Left renal cortex interstitium (tissue), 4 donors: ENCODE measurements around the gene FPR1. TPM values are rescaled to one million over a fixed set of nuclear protein-coding genes. Genes with fewer than 3 reads are reported as not detected.
"Not testable (repeated sequence)": the region's sequence is repeated elsewhere in the genome, so short reads cannot be mapped to it uniquely, and the experiment has no call there.

Experiments used
- DNase-seq, 4 donors: peaks; one replicate each; pipeline ENCODE4 v3.0.0-alpha.2; 2013; ENCODE audit warnings: low read depth in 4 of 4, low spot score in 2 of 4, missing footprints in 1 of 4
- polyA plus RNA-seq, 4 donors: library from polyadenylated mRNA; unstranded; fragments of 120-200 nt; gene quantifications; one replicate each; pipeline ENCODE4 v1.2.1, GENCODE V29; 2013; ENCODE audit not compliant: insufficient read length in 4 of 4

The FPR1 gene
- polyA plus RNA-seq, 4 donors, result 0.70 to 3.0 (median 1.2) TPM

DNA sequence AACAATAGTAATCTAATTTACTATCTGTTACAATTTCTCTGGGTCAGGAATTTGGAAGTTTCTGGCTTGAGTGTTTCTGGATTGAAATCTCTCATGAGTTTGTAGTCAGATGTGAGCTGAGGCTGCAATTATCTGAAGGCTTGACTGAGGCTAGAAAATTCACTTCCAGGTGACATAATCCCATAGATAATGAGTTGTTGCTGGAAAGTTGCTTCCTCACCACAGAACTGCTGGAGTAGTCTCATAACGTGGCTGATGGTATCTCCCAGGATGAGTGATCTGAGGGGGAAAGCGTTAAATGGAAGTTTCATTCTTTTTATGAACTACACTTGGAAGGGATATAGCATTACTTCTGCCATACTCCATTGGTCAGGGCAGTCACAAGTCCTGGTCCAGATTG, 28.0 kb upstream of the FPR1 start:
- no peak for DNase-seq

DNA sequence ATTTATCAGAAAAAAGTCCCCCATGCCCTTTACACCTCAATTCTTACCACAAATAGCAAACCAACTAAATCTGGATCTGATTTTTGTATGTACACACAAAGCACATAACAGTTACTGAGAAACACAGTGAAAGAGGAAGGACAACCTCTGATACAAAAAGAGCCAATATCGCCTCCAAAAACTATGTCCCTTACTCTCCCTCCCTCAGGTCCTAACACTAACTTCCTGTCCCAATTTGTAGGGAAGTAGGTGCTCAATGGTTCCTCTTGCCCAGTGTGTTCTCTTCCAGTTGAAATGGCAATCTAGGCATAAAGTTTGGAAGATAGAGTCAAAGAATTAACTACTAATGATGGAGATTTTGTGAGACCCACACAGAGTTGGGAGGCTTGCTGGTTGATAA, 27.5 kb upstream of the FPR1 start:
- DNase-seq, result no peak

DNA sequence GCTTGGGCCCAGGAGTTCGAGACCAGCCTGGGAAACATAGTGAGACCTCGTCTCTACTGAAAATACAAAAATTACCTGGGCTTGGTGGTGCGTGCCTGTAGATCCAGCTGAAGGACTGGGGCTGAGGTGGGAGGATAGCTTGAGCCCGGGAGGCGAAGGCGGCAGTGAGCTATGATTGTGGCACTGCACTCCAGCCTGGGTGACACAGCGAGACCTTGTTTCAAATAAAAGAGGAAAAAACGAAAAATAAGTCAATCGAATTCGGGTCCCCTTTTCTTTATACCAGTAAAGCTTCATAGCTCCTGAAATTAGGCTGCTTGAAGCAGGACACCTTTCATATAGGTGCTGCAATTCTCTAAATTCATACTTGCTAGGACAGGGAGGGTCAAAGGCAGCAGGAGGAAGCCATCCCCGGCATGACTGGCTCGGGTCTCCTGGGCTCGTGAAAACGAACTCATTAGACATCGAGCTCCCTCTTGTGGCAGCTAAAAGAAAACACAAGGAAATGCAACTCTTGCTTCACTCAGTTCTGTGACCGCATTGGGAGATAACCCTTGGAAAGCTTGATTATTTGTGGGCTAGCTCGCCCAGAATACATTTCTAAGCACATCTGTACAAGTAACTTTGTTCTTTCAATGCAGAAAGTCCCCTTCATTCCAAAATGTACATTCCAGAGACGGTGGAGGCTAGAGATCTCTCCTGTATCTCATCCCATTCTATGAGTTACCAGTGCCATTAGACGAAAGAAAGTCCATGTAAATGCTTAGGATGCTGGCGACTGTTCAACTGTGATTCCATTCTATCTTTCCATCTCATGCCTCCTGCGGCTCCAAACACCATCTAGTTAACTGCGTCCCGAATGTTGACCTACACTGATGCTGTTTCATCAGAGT, 26.1 kb upstream of the FPR1 start:
- DNase-seq, result peak; percentile 21 to 70 (median 54)

DNA sequence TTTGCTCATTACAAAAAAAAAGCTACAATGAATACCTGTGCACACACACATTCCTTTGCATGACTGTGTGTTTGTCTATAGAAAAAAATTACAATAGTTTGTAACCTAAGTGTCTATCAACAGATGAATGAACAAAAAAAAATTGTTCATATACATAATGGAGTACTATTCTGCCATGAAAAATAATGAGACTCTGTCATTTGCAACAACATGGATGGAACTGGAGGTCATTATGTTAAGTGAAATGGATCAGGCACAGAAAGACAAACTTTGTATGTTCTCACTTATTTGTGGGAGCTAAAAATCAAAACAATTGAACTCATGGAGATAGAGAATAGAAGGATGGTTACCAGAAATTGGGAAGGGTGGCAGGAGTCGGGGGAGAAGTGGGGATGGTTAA, 24.9 kb upstream of the FPR1 start:
- not testable (repeated sequence) for DNase-seq

DNA sequence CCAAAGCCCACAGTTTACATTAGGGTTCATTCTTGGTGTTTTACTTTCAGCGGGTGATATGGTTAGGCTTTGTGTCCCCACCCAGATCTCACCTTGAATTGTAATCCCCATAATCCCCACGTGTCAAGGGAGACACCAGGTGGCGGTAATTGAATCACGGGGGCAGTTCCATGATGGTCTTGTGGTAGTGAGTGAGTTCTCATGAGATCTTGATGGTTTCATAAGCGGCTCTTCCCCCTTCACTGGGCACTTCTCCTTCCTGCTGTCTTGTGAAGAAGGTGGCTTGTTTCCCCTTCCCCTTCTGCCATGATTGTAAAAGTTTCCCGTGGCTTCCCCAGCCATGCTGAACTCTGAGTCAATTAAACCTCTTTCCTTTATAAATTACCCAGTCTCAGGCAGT, 21.3 kb upstream of the FPR1 start:
- no peak for DNase-seq

DNA sequence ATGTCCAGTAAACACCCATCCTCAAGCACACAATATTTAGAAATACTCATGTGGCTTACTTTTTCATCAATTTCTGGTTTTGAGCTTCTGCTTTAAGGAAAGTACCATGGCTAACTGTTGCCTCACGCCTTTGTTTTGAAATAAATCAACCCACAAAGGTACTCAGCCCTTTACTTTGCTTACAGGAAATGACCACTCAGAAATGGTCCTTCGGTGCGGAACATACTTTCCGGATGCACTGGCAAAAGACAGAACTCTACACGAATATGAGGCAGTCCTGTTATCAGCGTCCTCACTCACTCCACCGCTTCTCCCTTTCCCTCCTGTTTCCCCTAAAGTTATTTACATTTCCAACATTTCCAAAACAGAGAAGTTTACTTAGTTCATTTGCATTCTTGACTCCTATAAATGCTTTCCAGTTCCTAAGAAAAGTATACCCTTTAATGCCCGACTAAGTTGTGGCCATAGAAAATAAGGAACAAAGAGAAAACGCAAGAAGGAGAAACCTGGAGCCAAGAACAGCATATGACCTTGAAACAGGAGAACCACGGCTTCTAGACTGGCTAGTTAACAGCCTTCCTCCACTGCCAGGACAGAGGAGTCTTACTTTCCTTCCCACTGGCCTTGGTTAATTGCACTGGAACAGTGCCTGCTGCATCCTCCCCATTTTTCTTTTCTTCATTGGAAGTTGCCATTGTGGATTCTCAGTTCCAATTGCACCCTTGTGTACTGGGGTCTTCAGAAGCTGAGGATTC, 19.9 kb upstream of the FPR1 start:
- no peak for DNase-seq

DNA sequence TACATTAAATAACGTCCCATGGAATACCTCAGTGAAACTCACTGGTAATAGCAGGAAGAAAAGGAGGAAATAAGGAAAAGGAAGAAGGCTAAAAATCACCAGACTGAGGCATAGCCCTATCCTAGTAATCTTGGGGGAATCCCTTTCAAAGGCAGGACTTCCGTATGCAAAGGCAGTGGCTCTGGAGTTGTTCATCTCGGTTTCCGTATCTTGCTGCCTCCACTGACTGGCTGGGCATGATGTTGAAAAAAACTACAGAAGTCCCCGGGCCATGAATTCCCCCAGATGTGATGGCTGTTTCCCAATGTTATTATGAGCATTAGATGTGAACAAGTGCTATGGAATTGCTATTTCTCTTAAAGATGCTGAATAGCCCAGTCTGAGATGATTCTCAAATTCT, 14.8 kb upstream of the FPR1 start:
- DNase-seq, result no peak

DNA sequence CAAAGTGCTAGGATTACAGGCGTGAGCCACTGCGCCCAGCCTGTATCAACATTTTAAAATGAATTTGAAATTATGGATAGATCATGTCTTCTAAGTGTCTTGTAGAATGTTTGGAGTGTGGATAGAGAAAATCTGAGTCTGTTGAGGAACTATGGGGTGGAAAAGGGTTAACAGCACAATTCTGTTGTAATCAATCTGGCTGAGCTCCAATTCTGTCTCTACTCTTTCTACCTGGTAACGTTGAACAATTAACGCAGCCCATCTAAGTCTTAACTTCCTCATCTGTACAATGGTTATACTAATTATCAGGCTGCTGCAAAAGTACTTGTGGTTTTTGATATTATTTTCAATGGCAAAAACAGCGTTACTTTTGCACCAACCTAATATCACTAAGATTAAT, 13.4 kb upstream of the FPR1 start:
- DNase-seq, result no peak

DNA sequence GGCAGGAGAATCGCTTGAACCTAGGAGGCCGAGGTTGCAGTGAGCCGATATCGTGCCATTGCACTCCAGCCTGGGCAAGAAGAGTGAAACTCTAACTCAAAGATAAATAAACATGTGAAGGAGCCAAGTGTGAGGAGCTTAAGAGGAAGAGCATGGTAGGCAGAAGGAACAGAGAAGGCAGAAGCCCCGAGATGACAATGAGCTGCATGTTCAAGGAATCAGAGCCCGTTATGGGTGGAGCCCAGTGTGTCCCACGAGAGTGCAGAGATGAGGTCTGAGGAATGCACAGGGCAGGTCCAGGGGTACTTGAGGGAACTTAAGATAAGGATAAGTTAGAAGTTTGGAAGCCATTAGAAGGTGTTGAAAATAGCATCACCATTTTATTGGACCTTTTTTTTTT, 10.0 kb upstream of the FPR1 start:
- DNase-seq, result no peak

DNA sequence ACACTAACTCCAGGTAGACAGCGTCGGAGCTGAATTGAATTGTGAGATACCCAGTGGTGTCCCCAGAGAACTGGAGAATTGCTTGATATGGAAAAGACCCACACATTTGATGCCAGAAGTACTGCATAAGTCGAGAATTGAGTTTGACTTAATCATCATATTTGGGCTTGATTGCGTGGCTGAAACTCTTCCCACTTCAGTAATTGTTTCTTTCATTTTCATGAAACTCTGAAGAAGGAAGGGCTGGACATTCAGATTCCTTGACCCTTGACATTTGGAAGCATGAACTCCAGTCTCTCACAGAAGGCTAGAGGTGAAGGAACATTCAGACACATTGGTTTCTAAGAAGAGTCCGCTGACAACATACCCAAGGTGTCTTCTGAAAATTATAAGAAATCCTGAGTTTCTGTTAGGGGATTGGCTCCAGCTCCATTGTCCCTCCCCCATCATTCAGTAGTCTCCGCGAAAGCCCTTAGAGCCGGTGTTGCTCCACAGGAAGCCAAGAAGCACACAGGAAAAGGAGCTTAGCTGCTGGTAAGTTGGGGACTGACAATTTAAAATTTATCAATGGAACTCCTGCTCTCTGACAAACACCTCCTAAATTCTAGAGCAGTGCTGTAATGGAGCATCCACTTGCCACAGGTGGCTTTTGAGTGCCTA, 9.1 kb upstream of the FPR1 start, which contains the start of gene FPR2:
TSS of gene FPR2 (plus strand) at position 484 of the 660 bp plus-strand sequence. CDS start 7,479 bp downstream, outside the sequence.
- DNase-seq, result no peak

DNA sequence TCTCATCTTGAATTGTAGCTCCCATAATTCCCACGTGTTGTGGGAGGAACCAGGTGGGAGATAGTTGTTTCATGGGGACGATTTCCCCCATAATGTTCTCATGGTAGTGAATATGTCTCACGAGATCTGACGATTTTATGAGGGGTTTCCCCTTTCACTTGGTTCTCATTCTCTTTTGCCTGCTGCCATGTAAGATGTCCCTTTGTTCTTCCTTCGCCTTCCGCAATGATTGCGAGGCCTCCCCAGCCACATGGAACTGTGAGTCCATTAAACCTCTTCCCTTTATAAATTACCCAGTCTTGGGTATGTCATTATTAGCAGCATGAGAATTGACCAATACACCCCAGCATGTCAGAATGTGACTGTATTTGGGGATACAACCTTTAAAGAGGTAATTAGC, 3.9 kb upstream of the FPR1 start:
- no peak for DNase-seq

DNA sequence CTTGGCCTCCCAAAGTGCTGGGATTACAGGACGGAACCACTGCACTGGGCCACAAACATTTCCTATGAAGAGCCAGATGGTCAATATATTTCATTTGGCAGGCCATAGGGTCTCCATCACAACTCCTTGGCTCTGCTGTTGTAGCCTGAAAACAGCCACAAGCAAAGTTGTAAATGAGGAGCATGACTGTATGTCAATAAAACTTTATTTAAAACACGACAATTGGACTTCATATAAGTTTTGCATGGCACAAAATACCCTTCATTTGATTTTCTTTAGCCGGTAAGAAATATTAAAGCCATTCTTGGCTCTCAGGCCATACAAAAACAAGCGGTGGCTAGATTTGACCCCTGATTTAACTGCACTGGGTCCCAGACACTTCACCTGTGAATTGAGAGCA, 3.1 kb upstream of the FPR1 start:
- no peak for DNase-seq

DNA sequence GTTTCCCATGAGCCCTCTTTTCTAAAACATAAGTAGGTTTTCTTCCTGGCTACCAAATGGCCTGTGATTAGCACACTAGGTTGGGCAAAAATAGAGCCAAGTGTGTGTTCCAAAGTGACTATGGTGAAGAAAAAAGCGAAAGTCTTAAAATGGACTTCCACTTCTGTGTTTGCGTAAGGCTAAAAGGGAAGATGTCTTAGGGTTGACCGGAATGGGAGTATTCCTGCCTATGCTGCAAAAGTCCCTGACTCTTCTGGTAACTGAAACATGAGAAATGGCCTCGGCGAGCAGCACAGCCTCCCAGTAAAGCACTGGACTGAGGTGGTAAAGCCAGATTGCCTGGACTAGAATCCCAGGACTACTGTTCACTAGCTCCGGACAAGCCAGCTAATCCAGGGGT, 2.4 kb upstream of the FPR1 start:
- no peak for DNase-seq

DNA sequence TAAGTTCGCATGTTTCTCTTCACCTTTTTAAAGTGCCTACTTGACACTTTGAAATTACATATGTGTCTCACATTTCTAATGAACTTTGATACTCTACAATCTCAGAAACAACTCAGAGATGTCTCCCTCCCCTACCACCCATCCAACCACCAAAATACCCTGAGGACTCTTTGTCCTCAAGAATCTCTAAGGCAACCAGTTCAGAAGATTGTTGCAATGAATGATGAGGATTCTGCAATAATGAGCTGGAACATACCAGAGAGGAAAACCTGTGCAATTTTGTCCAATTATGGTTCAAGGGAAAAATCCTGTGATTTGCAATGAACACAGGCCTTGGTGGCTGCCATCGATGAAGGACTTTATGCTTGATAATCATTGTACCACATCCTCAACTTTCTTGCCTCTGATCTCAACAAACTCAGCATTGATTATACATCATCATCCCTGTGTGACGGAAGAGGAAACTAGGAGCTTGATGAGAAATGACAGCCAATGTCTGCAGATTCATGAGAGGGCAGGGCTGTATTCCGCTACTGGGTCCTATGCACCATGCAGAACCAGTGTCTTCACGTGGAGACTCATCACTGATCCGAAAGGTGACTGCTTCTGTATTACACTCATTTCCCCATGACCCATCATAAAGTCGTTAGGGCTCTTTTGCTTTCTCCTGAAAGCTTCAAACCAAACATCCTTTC, 1.1 kb downstream of the FPR1 start:
- no peak for DNase-seq

DNA sequence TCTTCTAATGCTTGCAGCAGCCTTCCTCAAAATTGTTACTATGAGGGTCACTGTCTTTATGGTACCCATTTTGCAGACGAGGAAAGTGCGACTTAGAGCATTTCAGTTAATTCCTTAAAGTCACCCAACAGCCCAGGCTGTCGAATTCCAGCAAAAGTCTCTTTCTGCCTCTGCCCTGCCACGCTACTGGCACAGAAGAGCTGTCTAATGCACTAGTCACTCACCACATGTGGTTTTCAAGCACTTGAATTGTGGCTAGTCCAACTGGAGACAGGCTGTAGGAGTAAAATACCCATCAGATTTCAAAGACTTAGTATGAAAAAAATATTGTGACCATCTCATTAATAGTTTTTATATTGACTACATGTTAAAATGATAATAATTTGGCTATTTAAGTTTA, 1.7 kb downstream of the FPR1 start:
- no peak for DNase-seq

DNA sequence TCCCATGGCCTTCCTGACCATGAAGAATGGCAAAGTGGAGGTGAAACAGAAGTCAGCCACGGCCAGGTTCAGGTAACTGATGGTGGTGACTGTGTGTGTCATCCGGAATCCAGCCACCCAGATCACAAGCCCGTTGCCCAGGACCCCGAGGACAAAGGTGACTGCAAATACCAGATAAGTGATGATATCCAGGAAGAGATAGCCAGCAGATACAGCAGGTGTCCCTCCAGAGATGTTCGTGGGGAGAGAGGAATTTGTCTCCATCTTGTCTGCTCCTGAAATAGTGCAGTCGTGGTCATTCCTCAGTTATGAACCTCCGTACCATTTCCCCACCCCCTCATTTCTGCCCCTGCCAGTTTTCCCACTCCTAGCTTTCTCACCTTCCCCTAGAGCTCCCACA, 4.9 kb downstream of the FPR1 start:
- no peak for DNase-seq

DNA sequence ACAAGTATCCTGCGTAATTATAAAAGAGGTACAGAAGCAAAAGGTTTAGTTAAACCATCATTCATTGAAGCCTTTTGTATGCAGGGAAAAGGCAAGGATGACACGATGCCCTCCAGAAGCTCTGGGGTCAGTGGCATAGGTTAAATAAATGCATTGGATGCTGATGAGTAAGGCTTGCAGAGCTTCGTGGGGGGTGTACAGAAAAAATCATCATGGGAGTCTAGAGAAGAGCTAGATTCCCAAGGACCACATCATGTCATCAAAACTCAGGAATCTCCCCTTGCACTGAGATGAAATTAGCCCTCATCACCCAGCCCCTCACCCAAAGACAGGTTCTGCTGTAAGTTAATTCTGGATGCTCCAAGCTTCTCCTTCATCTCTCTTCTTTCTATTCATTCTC, 8.3 kb downstream of the FPR1 start:
- DNase-seq, result no peak

DNA sequence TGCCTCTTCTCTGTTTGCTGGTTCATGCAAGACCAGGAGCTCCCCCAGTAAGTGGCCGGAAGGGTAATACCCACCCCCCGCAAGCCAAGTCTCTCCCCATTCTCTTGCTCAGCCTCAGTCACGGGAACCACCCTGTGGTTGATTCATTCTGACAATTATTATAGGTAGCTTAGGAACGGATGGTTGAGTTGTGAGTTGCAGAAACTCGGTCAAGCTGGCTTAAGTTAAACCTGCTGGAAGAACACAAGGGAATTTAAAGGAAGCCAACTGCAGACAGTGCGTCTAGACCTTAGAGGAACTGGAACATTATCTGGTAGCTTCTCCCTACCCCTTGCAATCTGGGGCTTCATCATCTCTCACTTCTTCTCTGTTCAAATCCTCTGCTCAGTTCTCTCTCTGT, 8.9 kb downstream of the FPR1 start:
- no peak for DNase-seq

DNA sequence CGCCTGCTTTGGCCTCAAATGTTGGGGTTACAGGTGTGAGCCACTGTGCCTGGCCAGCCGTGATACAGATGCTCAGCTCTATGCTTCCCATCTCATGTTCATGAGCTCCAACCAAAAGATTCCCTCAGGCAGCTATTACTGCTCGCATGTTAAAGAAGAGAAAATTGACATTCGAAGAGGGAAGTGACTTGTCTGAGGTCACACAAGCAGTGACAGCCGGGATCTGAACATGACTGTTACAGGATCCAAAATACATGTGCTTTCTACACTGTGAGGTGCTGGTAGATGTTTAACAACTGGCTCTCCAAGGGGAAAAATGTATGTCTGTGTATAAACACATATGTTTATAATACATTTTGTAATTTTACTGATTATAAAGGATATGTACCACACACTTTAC, 11.3 kb downstream of the FPR1 start:
- no peak for DNase-seq

DNA sequence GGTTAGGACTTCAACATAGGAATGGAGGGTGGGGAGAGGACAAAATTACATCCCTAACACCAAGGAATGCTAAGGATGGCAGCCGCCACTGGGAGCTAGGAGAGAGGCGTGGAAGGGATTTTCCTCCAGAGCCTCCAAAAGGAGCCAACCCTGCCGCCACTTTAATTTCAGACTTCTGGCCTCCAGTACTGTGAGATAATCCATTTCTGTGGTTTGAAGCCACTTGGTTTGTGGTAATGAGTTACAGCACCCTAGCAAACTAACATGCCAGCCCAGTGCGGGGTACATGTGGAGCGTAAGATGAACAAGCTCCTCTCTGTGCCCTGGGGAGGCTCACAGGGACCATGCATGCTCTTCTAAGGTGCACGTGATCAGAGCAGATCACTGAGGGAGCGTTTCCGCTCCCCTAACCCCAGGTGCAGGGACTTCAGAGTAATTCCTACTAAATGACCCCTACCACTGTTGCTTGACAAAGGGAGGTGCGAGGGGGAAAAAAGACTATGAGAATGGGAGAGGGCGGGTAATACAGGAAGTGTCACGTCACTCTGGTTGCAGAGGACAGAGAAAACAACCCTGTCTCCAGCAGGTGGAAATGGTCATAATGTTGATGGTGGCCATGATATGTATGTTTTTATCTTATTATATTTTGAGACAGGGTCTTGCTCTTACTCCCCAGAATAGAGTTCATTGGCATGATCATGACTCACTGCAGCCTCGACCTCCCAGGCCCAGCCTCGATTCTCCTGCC, 12.0 kb downstream of the FPR1 start:
- DNase-seq, result no peak
